HG03520 (cell line): Measurements from ENCODE around the gene RAD17.
"Not testable (repeated sequence)": the region's sequence is repeated elsewhere in the genome, so short reads cannot be mapped to it uniquely, and the experiment has no call there.

Experiments
- ATAC-seq: cut with Tn5 transposase; IDR thresholded peaks from one replicate; pipeline ENCODE4 v1.9.1; 2021; ENCODE audit warnings: mild to moderate bottlenecking, moderate library complexity; ENCODE audit not compliant: unreplicated experiment

Gene RAD17

GRCh38 chr5:69369340-69370121 is at the start of gene RAD17, which contains the start of the genes AK6 and TAF9:
RAD17 (plus strand) TSS chr5:69369818; CDS start chr5:69372209, 2,391 bp downstream.
AK6 (minus strand) TSS chr5:69369520; CDS start chr5:69369490, 30 bp downstream.
TAF9 (minus strand) TSS chr5:69369520; CDS start chr5:69365737, 3,783 bp downstream.
- ATAC-seq, result peak; percentile 87

- ATAC-seq, result no peak
These were observed 43.3 kb upstream of the RAD17 start for GRCh38 chr5:69326365-69326764.

- ATAC-seq, result no peak
These were observed 39.6 kb upstream of the RAD17 start for GRCh38 chr5:69329905-69330489.

GRCh38 chr5:69331528-69332445 is 37.8 kb upstream of the RAD17 start:
- ATAC-seq, result no peak

- not testable (repeated sequence) for ATAC-seq
These were observed 35.8 kb upstream of the RAD17 start for GRCh38 chr5:69333668-69334315.

- no peak for ATAC-seq
These were observed 34.8 kb upstream of the RAD17 start for GRCh38 chr5:69334793-69335268.

GRCh38 chr5:69335341-69335935 is 34.2 kb upstream of the RAD17 start:
- no peak for ATAC-seq

- ATAC-seq, result no peak
These were observed 28.0 kb upstream of the RAD17 start for GRCh38 chr5:69341520-69342161.

GRCh38 chr5:69343083-69343482 is 26.5 kb upstream of the RAD17 start:
- ATAC-seq, result no peak

GRCh38 chr5:69350664-69351063 is 19.0 kb upstream of the RAD17 start:
- ATAC-seq, result no peak

GRCh38 chr5:69359699-69360098 is 9.9 kb upstream of the RAD17 start:
- ATAC-seq, result no peak

GRCh38 chr5:69360442-69360841 is 9.2 kb upstream of the RAD17 start:
- no peak for ATAC-seq

GRCh38 chr5:69364414-69364813 is 5.2 kb upstream of the RAD17 start:
- ATAC-seq, result no peak

GRCh38 chr5:69364850-69365249 is 4.8 kb upstream of the RAD17 start:
- no peak for ATAC-seq

- ATAC-seq, result no peak
These were observed 1.8 kb upstream of the RAD17 start for GRCh38 chr5:69367697-69368279.

GRCh38 chr5:69368458-69369339 is 919 bp upstream of the RAD17 start:
- ATAC-seq, result no peak

- not testable (repeated sequence) for ATAC-seq
These were observed 717 bp downstream of the RAD17 start for GRCh38 chr5:69370335-69370734.

- no peak for ATAC-seq
These were observed 2.8 kb downstream of the RAD17 start for GRCh38 chr5:69372394-69372793.
